Panc1 (cell line): Measurements from ENCODE around the gene ACOT8. TPM values are rescaled to one million over a fixed set of nuclear protein-coding genes. Genes with fewer than 3 reads are reported as not detected.

Source experiments
- ATAC-seq: fragments of 200-7000 bp; cut with Tn5 transposase; 2 replicates; pipeline ENCODE4 v1.9.1; 2020; ENCODE audit warnings: mild to moderate bottlenecking, moderate library complexity
- Bru-seq: library from RNA; stranded (reverse); fragments of 400-500 nt; gene quantifications from one replicate; lab custom pipeline; 2021; lab: Mats Ljungman, UMichigan
- BruChase-seq, 2 experiments: library from RNA; stranded (reverse); fragments of 400-500 nt; gene quantifications; one replicate each; lab custom pipeline; 2021; lab: Mats Ljungman, UMichigan
- BruUV-seq: library from RNA; stranded (reverse); fragments of 400-500 nt; replicated peaks from 2 replicates; lab custom pipeline; 2021; lab: Mats Ljungman, UMichigan
- CTCF ChIA-PET: fragments of 300-600 bp; sonication (Branson Sonifier 250); formaldehyde crosslinking; loops from one replicate; lab custom pipeline; 2022; ENCODE audit warnings: antibody characterized with exemption; lab: Charles Lee
- POLR2A ChIA-PET: fragments of 300-600 bp; sonication (Branson Sonifier 250); formaldehyde crosslinking; loops from one replicate; lab custom pipeline; 2022; ENCODE audit warnings: antibody characterized with exemption; lab: Charles Lee
- DNase-seq: peaks from one replicate; pipeline ENCODE4 v3.0.0-alpha.2; 2010; ENCODE audit warnings: low read depth, low spot score
- H3K27ac ChIP-seq: 2 replicates; pipeline ENCODE4 v1.5.1; 2011; ENCODE audit warnings: mild to moderate bottlenecking, low read length, inconsistent platforms
- H3K27me3 ChIP-seq: fragments of 200-500 bp; sonication (Bioruptor generic); 2 replicates; pipeline ENCODE4 v1.6.0; 2014; ENCODE audit warnings: low read length, inconsistent platforms; ENCODE audit not compliant: control insufficient read depth, insufficient read depth
- H3K36me3 ChIP-seq: fragments of 200-500 bp; sonication (Bioruptor generic); 2 replicates; pipeline ENCODE4 v1.5.1; 2014; ENCODE audit warnings: inconsistent platforms, mild to moderate bottlenecking, low read length, moderate library complexity; ENCODE audit not compliant: control insufficient read depth, insufficient read depth
- H3K4me1 ChIP-seq: 2 replicates; pipeline ENCODE4 v1.5.1; 2011; ENCODE audit warnings: inconsistent platforms, mild to moderate bottlenecking, low read length, moderate library complexity; ENCODE audit not compliant: control insufficient read depth, insufficient read depth
- H3K4me3 ChIP-seq, 2 experiments: 2 replicates each; pipeline ENCODE4 v1.5.1; 2011 to 2012; ENCODE audit warnings: low read depth in 2 of 2, low read length in 2 of 2, mild to moderate bottlenecking in 2 of 2, inconsistent platforms in 1 of 2, moderate library complexity in 1 of 2
- H3K9me3 ChIP-seq: fragments of 200-500 bp; sonication (Bioruptor generic); 2 replicates; pipeline ENCODE4 v1.5.1; 2014; ENCODE audit warnings: low read depth, mild to moderate bottlenecking, inconsistent platforms, low read length, moderate library complexity; ENCODE audit not compliant: control insufficient read depth, insufficient read depth
- POLR2AphosphoS5 ChIP-seq: IDR thresholded peaks from 2 replicates; pipeline ENCODE4 v1.6.1; 2012; ENCODE audit warnings: mild to moderate bottlenecking, low read depth, low read length, moderate library complexity
- REST ChIP-seq, 2 experiments: IDR thresholded peaks; 2 replicates each; pipeline ENCODE4 v1.6.1; 2011 to 2012; ENCODE audit warnings: low read depth in 2 of 2, control low read depth in 1 of 2, low read length in 1 of 2, mild to moderate bottlenecking in 1 of 2, moderate library complexity in 1 of 2; ENCODE audit not compliant: insufficient read depth in 1 of 2
- SIN3A ChIP-seq: IDR thresholded peaks from 2 replicates; pipeline ENCODE4 v1.6.1; 2012; ENCODE audit warnings: low read depth, mild to moderate bottlenecking, low read length, moderate library complexity, borderline replicate concordance; ENCODE audit not compliant: insufficient read depth
- TCF7L2 ChIP-seq: IDR thresholded peaks from 2 replicates; pipeline ENCODE4 v1.6.1; 2011; ENCODE audit warnings: mild to moderate bottlenecking, low read depth, low read length, inconsistent platforms
- in situ Hi-C: cut with HindIII; loops from 2 replicates; pipeline ENCODE4 v1.10.0; 2016; ENCODE audit warnings: low sequenced_read_pairs, low pct_unique_long_range_greater_than_20kb
- intact Hi-C: fragments of 100-400 bp; cut with micrococcal nuclease; formaldehyde crosslinking; loops from one replicate; pipeline ENCODE4 v1.10.0; 2022; ENCODE audit not compliant: unreplicated experiment
- long read RNA-seq: library from polyadenylated mRNA; unstranded; transcript quantifications from one replicate; pipeline ENCODE4 v2.0.0, GENCODE V29; 2021; ENCODE audit not compliant: unreplicated experiment
- polyA plus RNA-seq: library from polyadenylated mRNA; unstranded; fragments of >200 nt; gene quantifications from one replicate; pipeline ENCODE4 v1.2.1, GENCODE V29; 2012; ENCODE audit warnings: missing spikeins; ENCODE audit not compliant: insufficient read length
- total RNA-seq: library from RNA; stranded (reverse); gene quantifications from one replicate; pipeline ENCODE4 v1.2.1, GENCODE V29; 2021; ENCODE audit not compliant: unreplicated experiment
- TF ChIP-seq, protein P1 (sequence below): fragments of 450-650 bp; IDR thresholded peaks from 2 replicates; pipeline ENCODE4 v1.5.1; 2017; ENCODE audit warnings: mild to moderate bottlenecking

The ACOT8 gene
- total RNA-seq (21.1 TPM), Bru-seq, nascent RNA (percentile 56 among the genes with signal in this experiment), BruChase-seq, experiment 1, labeled RNA remaining after a 2-hour chase (percentile 50 among the genes with signal in this experiment), BruChase-seq, experiment 2, labeled RNA remaining after a 6-hour chase (percentile 51 among the genes with signal in this experiment)
- 41.7 TPM for polyA plus RNA-seq
- long read RNA-seq, transcript ACOT8-201 (6 exons, 1,168 nt): major isoform, 10 of 25 reads
- long read RNA-seq, partial matches to known transcripts: 6 of 25 reads
- long read RNA-seq, other reads (novel, unspliced or antisense): 4 of 25 reads

- H3K36me3 ChIP-seq: no peaks in the 10 kb centered on the region; the same call in none of the 2 replicates
- peak within 1 kb of the TSS; percentile 81 to 93 for H3K4me3 ChIP-seq
- H3K4me1 ChIP-seq: peaks cover 10% of the 10 kb centered on the region
- H3K27me3 ChIP-seq: no peaks in the 10 kb centered on the region
- TF ChIP-seq SIN3A: peak; percentile 9; the same call in 1 of the 2 replicates
- TF ChIP-seq, protein P1, sequence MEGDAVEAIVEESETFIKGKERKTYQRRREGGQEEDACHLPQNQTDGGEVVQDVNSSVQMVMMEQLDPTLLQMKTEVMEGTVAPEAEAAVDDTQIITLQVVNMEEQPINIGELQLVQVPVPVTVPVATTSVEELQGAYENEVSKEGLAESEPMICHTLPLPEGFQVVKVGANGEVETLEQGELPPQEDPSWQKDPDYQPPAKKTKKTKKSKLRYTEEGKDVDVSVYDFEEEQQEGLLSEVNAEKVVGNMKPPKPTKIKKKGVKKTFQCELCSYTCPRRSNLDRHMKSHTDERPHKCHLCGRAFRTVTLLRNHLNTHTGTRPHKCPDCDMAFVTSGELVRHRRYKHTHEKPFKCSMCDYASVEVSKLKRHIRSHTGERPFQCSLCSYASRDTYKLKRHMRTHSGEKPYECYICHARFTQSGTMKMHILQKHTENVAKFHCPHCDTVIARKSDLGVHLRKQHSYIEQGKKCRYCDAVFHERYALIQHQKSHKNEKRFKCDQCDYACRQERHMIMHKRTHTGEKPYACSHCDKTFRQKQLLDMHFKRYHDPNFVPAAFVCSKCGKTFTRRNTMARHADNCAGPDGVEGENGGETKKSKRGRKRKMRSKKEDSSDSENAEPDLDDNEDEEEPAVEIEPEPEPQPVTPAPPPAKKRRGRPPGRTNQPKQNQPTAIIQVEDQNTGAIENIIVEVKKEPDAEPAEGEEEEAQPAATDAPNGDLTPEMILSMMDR: no peak
- peak; percentile 85 for TF ChIP-seq POLR2AphosphoS5
- no peak for TF ChIP-seq TCF7L2
- TF ChIP-seq REST (IDR thresholded peaks at IDR 0.05; ENCODE audit: insufficient read depth in 1 of 2, low read depth in 2 of 2, low read length in 1 of 2): no peak
- H3K27ac ChIP-seq: peak within 1 kb of the TSS; percentile 85
- CTCF ChIA-PET: no interaction called here
- in situ Hi-C loops: no loop called here
- POLR2A ChIA-PET: no interaction called here
- BruUV-seq: no TSS peak
- intact Hi-C loops: no loop called here
- H3K9me3 ChIP-seq: no peaks in the 10 kb centered on the region
- DNase-seq (peak; percentile 99), ATAC-seq (peak; percentile 98)
Measured at GRCh38 chr20:45857114-45857881, at the start of gene ACOT8, which contains the start of gene ZSWIM3. ACOT8 (minus strand) TSS chr20:45857392; CDS start chr20:45857315, 77 bp downstream. ZSWIM3 (plus strand) TSS chr20:45857614; CDS start chr20:45857826, 212 bp downstream.

DNA sequence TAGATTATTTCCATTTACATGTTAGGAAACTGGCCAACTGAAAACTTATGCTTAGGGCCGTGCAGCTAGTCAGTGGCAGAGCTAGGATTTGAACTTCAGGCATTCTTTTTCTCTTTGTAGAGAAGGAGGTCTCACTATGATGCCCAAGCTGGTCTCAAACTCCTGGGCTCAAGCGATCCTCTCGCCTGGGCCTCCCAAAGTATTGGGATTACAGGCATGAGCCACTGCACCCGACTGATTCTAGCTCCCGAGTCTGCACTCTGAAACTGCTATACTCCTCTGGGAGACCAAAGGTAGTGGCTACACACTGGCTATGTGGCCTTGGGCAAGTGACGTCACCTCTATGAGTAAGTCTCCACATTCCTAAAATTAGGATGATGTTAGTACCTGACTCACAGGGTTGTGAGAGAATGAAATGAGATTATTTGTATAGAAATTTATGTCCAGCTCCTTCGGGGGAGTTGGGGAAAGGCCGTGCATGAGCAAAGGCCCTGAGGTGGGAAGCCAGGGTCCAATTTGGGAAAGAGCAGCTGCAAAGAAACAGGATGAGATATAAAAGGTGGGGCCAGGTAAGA is 48.4 kb upstream of the ACOT8 start:
- POLR2A ChIA-PET: interaction anchor here (1.1 kb wide), 1 partner anchor 19 kb away, joined by 6 read pairs; no protein-coding TSS in a partner anchor
- in situ Hi-C loops (no loop called here), intact Hi-C loops (no loop called here)
- Histone ChIP-seq H3K27me3 (no peaks in the 10 kb centered on the region), H3K36me3 (no peaks in the 10 kb centered on the region), H3K9me3 (no peaks in the 10 kb centered on the region), H3K4me3 (no peak overlapping the region), H3K4me1 (peaks cover 8% of the 10 kb centered on the region), H3K27ac (no peak overlapping the region)
- CTCF ChIA-PET: interaction anchor here (0.5 to 1.5 kb wide), 3 partner anchors 13 to 54 kb away, joined by 3 to 4 read pairs (median 3); no protein-coding TSS in a partner anchor
- DNase-seq: peak; percentile 58
- BruUV-seq: no TSS peak
- peak; percentile 69 for ATAC-seq
- no peak for TF ChIP-seq TCF7L2
- TF ChIP-seq POLR2AphosphoS5: no peak
- TF ChIP-seq SIN3A: no peak
